ENCODE measurements around the gene PRPF40A.

Gene PRPF40A

GRCh38 chr2:152638590-152638989, 78.7 kb downstream of the PRPF40A start (continued):
- TF ChIP-seq ZNF707 (tag by site-specific recombination; IDR thresholded peaks at IDR 0.05): no peak

- CTCF ChIA-PET: interaction anchor here (0.9 kb wide), 1 partner anchor 589 kb away, joined by 3 read pairs; no protein-coding TSS in a partner anchor
- H3K36me3 ChIP-seq (ENCODE audit: control insufficient read depth in 2 of 2, insufficient read depth in 1 of 2, low read length in 2 of 2): peaks cover 0 to 73% of the 10 kb centered on the region in 2 experiments; a peak in 2 of 3 replicates
- POLR2A ChIA-PET: no interaction called here
- H3K9me3 ChIP-seq (ENCODE audit: control insufficient read depth, insufficient read depth, low read depth, low read length): no peaks in the 10 kb centered on the region
- H3K4me3 ChIP-seq (ENCODE audit: low read depth, low read length): no peak overlapping the region
- H3K27ac ChIP-seq (ENCODE audit: extremely low read depth, low read depth, low read length): no peak overlapping the region
- no peaks in the 10 kb centered on the region for H3K4me1 ChIP-seq (ENCODE audit: control insufficient read depth, insufficient read depth, low read length)
- TF ChIP-seq ZBTB1 (tag by site-specific recombination; IDR thresholded peaks at IDR 0.05) (no peak), SP2 (tag by site-specific recombination; IDR thresholded peaks at IDR 0.05) (no peak), ZNF398 (tag by site-specific recombination; IDR thresholded peaks at IDR 0.05) (no peak), MZF1 (tag by site-specific recombination; IDR thresholded peaks at IDR 0.05; ENCODE audit: borderline replicate concordance) (no peak), ZEB2 (tag by site-specific recombination; IDR thresholded peaks at IDR 0.05) (no peak), ZNF791 (tag by site-specific recombination; IDR thresholded peaks at IDR 0.05) (no peak), ZNF391 (tag by site-specific recombination; IDR thresholded peaks at IDR 0.05; ENCODE audit: borderline replicate concordance, low read depth) (no peak), ZNF16 (tag by site-specific recombination; IDR thresholded peaks at IDR 0.05; ENCODE audit: low read depth) (no peak), ZNF24 (tag by site-specific recombination; IDR thresholded peaks at IDR 0.05) (no peak), PRDM1 (tag by site-specific recombination; IDR thresholded peaks at IDR 0.05) (no peak), ZNF610 (tag by site-specific recombination; IDR thresholded peaks at IDR 0.05; ENCODE audit: borderline replicate concordance) (no peak), HOXA7 (CRISPR knock-in tag; IDR thresholded peaks at IDR 0.05; ENCODE audit: borderline replicate concordance) (no peak), ZNF621 (tag by site-specific recombination; IDR thresholded peaks at IDR 0.05) (no peak), ZBTB8A (tag by site-specific recombination; IDR thresholded peaks at IDR 0.05) (no peak), WT1 (tag by site-specific recombination; IDR thresholded peaks at IDR 0.05) (no peak), ZNF549 (tag by site-specific recombination; IDR thresholded peaks at IDR 0.05) (no peak)
- TF ChIP-seq, protein P1, sequence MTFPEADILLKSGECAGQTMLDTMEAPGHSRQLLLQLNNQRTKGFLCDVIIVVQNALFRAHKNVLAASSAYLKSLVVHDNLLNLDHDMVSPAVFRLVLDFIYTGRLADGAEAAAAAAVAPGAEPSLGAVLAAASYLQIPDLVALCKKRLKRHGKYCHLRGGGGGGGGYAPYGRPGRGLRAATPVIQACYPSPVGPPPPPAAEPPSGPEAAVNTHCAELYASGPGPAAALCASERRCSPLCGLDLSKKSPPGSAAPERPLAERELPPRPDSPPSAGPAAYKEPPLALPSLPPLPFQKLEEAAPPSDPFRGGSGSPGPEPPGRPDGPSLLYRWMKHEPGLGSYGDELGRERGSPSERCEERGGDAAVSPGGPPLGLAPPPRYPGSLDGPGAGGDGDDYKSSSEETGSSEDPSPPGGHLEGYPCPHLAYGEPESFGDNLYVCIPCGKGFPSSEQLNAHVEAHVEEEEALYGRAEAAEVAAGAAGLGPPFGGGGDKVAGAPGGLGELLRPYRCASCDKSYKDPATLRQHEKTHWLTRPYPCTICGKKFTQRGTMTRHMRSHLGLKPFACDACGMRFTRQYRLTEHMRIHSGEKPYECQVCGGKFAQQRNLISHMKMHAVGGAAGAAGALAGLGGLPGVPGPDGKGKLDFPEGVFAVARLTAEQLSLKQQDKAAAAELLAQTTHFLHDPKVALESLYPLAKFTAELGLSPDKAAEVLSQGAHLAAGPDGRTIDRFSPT (tag by site-specific recombination; IDR thresholded peaks at IDR 0.05): no peak
Measured at GRCh38 chr2:152638056-152638455, 79.2 kb downstream of the PRPF40A start.

- ChIA-PET CTCF (interaction anchor here (0.9 kb wide), 1 partner anchor 588 kb away, joined by 3 read pairs; no protein-coding TSS in a partner anchor), POLR2A (no interaction called here)
- H3K4me1 ChIP-seq (ENCODE audit: control insufficient read depth, insufficient read depth, low read length): no peaks in the 10 kb centered on the region
- H3K36me3 ChIP-seq (ENCODE audit: control insufficient read depth in 2 of 2, insufficient read depth in 1 of 2, low read length in 2 of 2): peaks cover 0 to 75% of the 10 kb centered on the region in 2 experiments; a peak in 2 of 3 replicates
- H3K27ac ChIP-seq (ENCODE audit: extremely low read depth, low read depth, low read length): no peak overlapping the region
- no peak overlapping the region for H3K4me3 ChIP-seq (ENCODE audit: low read depth, low read length)
- H3K9me3 ChIP-seq (ENCODE audit: control insufficient read depth, insufficient read depth, low read depth, low read length): no peaks in the 10 kb centered on the region
- TF ChIP-seq ZNF157 (tag by site-specific recombination; IDR thresholded peaks at IDR 0.05) (no peak), ZBTB11 (tag by site-specific recombination; conservative IDR thresholded peaks at IDR 0.05; ENCODE audit: low read depth) (no peak), KLF8 (tag by site-specific recombination; IDR thresholded peaks at IDR 0.05) (no peak), ZNF221 (tag by site-specific recombination; IDR thresholded peaks at IDR 0.05; ENCODE audit: borderline replicate concordance) (no peak), ZNF692 (tag by site-specific recombination; IDR thresholded peaks at IDR 0.05) (no peak)
- TF ChIP-seq, protein P2, sequence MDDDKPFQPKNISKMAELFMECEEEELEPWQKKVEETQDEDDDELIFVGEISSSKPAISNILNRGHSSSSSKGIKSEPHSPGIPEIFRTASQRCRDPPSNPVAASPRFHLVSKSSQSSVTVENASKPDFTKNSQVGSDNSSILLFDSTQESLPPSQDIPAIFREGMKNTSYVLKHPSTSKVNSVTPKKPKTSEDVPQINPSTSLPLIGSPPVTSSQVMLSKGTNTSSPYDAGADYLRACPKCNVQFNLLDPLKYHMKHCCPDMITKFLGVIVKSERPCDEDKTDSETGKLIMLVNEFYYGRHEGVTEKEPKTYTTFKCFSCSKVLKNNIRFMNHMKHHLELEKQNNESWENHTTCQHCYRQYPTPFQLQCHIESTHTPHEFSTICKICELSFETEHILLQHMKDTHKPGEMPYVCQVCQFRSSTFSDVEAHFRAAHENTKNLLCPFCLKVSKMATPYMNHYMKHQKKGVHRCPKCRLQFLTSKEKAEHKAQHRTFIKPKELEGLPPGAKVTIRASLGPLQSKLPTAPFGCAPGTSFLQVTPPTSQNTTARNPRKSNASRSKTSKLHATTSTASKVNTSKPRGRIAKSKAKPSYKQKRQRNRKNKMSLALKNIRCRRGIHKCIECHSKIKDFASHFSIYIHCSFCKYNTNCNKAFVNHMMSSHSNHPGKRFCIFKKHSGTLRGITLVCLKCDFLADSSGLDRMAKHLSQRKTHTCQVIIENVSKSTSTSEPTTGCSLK (tag by site-specific recombination; IDR thresholded peaks at IDR 0.05): no peak
Measured at GRCh38 chr2:152637251-152637650, 80.0 kb downstream of the PRPF40A start.
